ENCODE measurements around the gene NOS2. TPM values are rescaled to one million over a fixed set of nuclear protein-coding genes. Genes with fewer than 3 reads are reported as not detected.
"Not testable (repeated sequence)": the region's sequence is repeated elsewhere in the genome, so short reads cannot be mapped to it uniquely, and the experiment has no call there.

The NOS2 gene
- total RNA-seq, 4 donors from 2014 or later = 0.40 to 20.3 (median 2.2) TPM

DNA sequence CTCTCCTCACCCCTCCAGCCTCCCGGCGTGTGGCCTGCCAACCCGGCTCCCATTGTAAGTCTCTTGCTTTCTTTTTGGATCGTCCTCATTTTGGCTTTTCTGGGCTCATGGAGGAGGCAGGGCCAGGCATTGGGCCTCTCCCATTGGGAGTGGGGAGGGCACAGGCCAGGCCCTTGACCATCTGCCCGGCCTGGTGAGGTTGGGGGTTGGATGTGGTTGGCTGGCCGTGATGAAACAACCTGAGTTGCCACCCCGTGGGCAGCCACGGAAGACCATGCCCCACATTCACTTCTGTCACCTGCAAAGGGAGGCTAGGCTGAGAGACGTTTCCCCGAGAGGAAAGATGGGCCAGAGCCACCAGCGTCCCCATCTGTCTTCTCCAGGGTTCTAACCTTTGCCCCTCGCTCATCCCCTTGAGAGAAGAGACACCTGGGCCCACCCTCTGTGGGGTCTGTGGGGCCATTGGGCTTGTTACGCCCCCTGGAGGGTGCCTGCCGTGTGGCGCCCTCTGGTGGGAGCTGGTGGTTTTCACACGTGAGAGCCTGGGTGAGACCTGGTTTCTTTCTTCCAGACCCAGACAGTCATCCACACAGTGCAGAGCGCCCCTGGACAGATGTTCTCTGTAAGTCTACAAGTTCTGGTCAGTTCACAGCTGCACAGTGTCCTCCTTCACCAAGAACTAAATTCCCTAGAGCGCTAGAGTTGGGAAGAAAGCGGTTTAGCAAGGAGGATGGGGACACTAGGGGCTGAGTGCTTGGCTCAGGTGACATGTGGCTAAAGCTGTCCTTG is 47.3 kb downstream of the NOS2 start:
- intact Hi-C loops (cut with DNase I; ENCODE audit: low total_unique reads) = not testable (repeated sequence)
- in situ Hi-C loops (cut with MboI; ENCODE audit: low pct_ligation_motif_present in 1 of 4, low pct_unique_long_range_greater_than_20kb in 1 of 4, low sequenced_read_pairs in 3 of 4) = loop anchor here in 2 of 4 donors (5.0 to 25.0 kb wide), 2 partner anchors 91 to 391 kb away; no protein-coding TSS in a partner anchor

DNA sequence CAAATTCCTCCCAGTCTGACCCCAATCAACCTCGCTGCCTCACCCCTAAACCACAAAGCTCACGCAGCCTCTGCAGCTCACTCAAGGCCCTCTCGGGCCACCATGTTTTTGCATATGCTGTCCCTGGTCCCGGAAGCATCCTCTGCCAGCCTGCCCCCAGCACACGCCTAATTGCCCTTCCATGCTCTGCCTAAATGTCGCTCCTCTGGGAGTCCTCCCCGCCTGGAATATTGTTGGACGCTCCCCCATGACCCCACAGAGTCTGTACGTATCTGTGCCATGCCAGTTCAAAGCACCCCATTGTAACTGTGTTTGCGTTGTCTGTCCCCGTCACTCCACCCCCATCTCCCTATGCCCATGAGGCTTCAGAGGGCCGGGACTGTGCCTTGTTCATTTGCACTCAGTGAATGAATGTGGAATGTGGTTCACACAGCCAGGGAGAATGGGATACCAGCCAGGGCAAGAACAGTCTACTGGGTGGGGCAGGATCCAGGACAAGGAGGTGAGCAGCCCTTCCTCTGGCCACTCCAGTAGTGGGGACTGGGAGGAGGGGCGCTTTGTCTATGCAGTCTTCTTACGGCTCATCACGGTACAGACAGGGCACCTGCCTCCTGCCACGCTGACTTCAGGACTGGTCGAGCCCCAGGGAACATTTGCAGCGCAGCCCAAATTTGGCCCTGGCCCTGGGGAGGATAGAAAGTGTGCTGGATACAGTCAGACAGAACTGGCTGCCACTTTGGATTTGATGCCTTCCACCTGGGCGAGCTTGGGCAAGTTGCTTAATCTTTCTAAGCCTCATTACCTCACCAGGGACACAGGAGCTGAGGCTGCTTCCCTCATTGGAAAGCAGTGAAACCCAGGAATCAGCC is 48.5 kb downstream of the NOS2 start:
- no peaks in the 10 kb centered on the region for H3K27me3 ChIP-seq
- intact Hi-C loops (cut with DNase I; ENCODE audit: low total_unique reads) = no loop called here
- DNase-seq = no peak
- no peak overlapping the region for H3K4me3 ChIP-seq
- H3K4me1 ChIP-seq = no peaks in the 10 kb centered on the region
- WGBS, 2 donors (ENCODE audit: low coverage in 1 of 2) = 81% methylated on average over 19 of the region's 19 CpGs; no CpG with 5 or more reads in 1 of the 2 donors
- H3K9me3 ChIP-seq = no peaks in the 10 kb centered on the region
- no peak overlapping the region for H3K27ac ChIP-seq
- in situ Hi-C loops (cut with MboI; ENCODE audit: low pct_ligation_motif_present in 1 of 4, low pct_unique_long_range_greater_than_20kb in 1 of 4, low sequenced_read_pairs in 3 of 4) = loop anchor here in 2 of 4 donors (5.0 to 25.0 kb wide), 2 partner anchors 90 to 390 kb away; no protein-coding TSS in a partner anchor
- TF ChIP-seq, protein P1, sequence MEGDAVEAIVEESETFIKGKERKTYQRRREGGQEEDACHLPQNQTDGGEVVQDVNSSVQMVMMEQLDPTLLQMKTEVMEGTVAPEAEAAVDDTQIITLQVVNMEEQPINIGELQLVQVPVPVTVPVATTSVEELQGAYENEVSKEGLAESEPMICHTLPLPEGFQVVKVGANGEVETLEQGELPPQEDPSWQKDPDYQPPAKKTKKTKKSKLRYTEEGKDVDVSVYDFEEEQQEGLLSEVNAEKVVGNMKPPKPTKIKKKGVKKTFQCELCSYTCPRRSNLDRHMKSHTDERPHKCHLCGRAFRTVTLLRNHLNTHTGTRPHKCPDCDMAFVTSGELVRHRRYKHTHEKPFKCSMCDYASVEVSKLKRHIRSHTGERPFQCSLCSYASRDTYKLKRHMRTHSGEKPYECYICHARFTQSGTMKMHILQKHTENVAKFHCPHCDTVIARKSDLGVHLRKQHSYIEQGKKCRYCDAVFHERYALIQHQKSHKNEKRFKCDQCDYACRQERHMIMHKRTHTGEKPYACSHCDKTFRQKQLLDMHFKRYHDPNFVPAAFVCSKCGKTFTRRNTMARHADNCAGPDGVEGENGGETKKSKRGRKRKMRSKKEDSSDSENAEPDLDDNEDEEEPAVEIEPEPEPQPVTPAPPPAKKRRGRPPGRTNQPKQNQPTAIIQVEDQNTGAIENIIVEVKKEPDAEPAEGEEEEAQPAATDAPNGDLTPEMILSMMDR (IDR thresholded peaks at IDR 0.05) = no peak
- TF ChIP-seq POLR2AphosphoS5 (IDR thresholded peaks at IDR 0.05) (no peak), EP300 (IDR thresholded peaks at IDR 0.05; ENCODE audit: low read depth) (no peak), POLR2A (IDR thresholded peaks at IDR 0.05) (no peak)
- no peaks in the 10 kb centered on the region for H3K36me3 ChIP-seq

More for the DNA sequence above, 47.3 kb downstream of the NOS2 start:
- H3K4me3 ChIP-seq, H3K27ac ChIP-seq, DNase-seq, H3K27me3 ChIP-seq, H3K9me3 ChIP-seq, H3K36me3 ChIP-seq, H3K4me1 ChIP-seq: not testable (repeated sequence)
- 60% methylated on average over 2 to 11 of the region's 19 CpGs for WGBS, 2 donors (ENCODE audit: low coverage in 1 of 2)

DNA sequence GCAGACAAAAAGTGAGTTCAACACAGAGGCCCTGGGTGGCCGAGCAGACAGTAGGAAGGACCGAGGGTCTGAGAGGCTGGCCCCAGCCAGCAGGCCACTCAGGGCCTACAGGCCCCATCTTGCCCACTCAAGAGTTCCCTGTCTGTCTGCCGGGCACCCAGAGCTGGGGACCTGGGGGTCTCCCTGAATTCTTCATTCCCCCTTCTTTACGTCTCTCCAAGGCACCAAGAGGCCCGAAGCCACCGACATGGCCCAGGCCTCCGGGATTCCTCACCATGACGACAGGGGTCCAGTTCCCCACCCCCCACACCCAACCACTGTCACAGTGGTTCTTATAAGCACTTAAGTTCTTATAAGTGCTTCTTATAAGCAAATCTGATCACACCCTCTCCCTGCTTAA is 49.2 kb downstream of the NOS2 start:
- no peak overlapping the region for H3K4me3 ChIP-seq
- H3K27ac ChIP-seq = no peak overlapping the region
- TF ChIP-seq POLR2A (IDR thresholded peaks at IDR 0.05) (no peak), EP300 (IDR thresholded peaks at IDR 0.05; ENCODE audit: low read depth) (no peak), POLR2AphosphoS5 (IDR thresholded peaks at IDR 0.05) (no peak)
- TF ChIP-seq, protein P1 (IDR thresholded peaks at IDR 0.05) = no peak
- no peaks in the 10 kb centered on the region for H3K4me1 ChIP-seq
- in situ Hi-C loops (cut with MboI; ENCODE audit: low pct_ligation_motif_present in 1 of 4, low pct_unique_long_range_greater_than_20kb in 1 of 4, low sequenced_read_pairs in 3 of 4) (loop anchor here in 2 of 4 donors (5.0 to 25.0 kb wide), 2 partner anchors 89 to 389 kb away; no protein-coding TSS in a partner anchor), intact Hi-C loops (cut with DNase I; ENCODE audit: low total_unique reads) (no loop called here)
- no peaks in the 10 kb centered on the region for H3K9me3 ChIP-seq
- 81 to 100% methylated on average over 1 to 8 of the region's 8 CpGs for WGBS, 2 donors (ENCODE audit: low coverage in 1 of 2)
- no peaks in the 10 kb centered on the region for H3K27me3 ChIP-seq
- H3K36me3 ChIP-seq = no peaks in the 10 kb centered on the region
- DNase-seq = no peak

DNA sequence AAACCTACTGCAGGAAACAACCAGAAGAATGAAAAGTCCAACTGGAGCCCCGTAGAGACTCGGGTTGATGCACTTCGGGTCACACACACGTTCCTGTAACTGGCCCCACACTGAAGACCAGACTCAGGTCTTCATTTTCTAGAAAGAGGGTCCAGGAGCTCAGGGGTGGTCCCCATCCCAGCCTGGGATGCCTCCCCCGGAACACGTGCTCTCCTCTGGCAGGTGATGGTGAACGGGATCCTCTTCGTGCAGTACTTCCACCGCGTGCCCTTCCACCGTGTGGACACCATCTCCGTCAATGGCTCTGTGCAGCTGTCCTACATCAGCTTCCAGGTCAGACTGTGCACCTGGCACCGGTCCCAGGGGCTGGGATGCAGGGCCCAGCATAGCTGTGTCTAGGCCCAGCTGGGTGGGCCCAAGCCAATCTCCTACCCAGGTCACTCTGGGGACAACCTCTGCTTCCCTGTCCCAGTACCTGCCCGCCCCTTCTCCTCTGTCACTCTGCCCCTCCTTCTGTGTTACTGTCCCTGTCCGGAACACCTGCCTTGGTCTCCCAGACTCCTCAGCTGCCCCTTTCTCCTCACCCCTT is 50.7 kb downstream of the NOS2 start:
- H3K4me1 ChIP-seq; H3K9me3 ChIP-seq; H3K36me3 ChIP-seq; intact Hi-C loops (cut with DNase I; ENCODE audit: low total_unique reads); H3K4me3 ChIP-seq; H3K27me3 ChIP-seq; H3K27ac ChIP-seq; DNase-seq: not testable (repeated sequence)
- 79 to 87% methylated on average over 4 to 15 of the region's 15 CpGs for WGBS, 2 donors (ENCODE audit: low coverage in 1 of 2)
- in situ Hi-C loops (cut with MboI; ENCODE audit: low pct_ligation_motif_present in 1 of 4, low pct_unique_long_range_greater_than_20kb in 1 of 4, low sequenced_read_pairs in 3 of 4) = loop anchor here in 3 of 4 donors (5.0 to 25.0 kb wide), 3 partner anchors 85 to 387 kb away; no protein-coding TSS in a partner anchor

All from transverse colon (tissue), 4 donors.